HCT116 (cell line): ENCODE results near the gene VCAN. TPM values are rescaled to one million over a fixed set of nuclear protein-coding genes. Genes with fewer than 3 reads are reported as not detected.

Experiments
- ATAC-seq: fragments of 200-7000 bp; cut with Tn5 transposase; 2 replicates; pipeline ENCODE4 v1.9.1; 2020; ENCODE audit warnings: mild to moderate bottlenecking, moderate library complexity
- BruUV-seq: library from RNA; stranded (reverse); fragments of 400-500 nt; replicated peaks from 2 replicates; lab custom pipeline; 2021; lab: Mats Ljungman, UMichigan
- CTCF ChIA-PET: fragments of 300-600 bp; sonication (Branson Sonifier 250); formaldehyde crosslinking; loops from one replicate; lab custom pipeline; 2021; ENCODE audit warnings: antibody characterized with exemption; lab: Charles Lee
- POLR2A ChIA-PET: fragments of 300-600, 350-600 bp; sonication (Branson Sonifier 250); formaldehyde crosslinking; loops from one replicate; lab custom pipeline; 2021; ENCODE audit warnings: antibody characterized with exemption; lab: Charles Lee
- RAD21 ChIA-PET, 2 experiments: fragments of 300-600 bp; sonication (Branson Sonifier 250); formaldehyde crosslinking; loops; one replicate each; lab custom pipeline; 2023; ENCODE audit warnings: low total read pairs in 2 of 2; ENCODE audit not compliant: uncharacterized antibody in 2 of 2, unreplicated experiment in 2 of 2, low non-redundant PET in 1 of 2; lab: Charles Lee
- DNase-seq: peaks from one replicate; pipeline ENCODE4 v3.0.0-alpha.2; 2010; ENCODE audit warnings: low read depth, low spot score
- H2AFZ ChIP-seq: fragments of 200-600 bp; shearing (Covaris generic), sonication (generic); 2 replicates; pipeline ENCODE4 v1.6.1; 2017; ENCODE audit warnings: low read depth, mixed run types, mixed read lengths, antibody characterized with exemption, low read length; ENCODE audit not compliant: poor library complexity, severe bottlenecking
- H3K27ac ChIP-seq: 2 replicates; pipeline ENCODE4 v1.5.1; 2012; ENCODE audit warnings: low read depth, low read length
- H3K27me3 ChIP-seq: fragments of 200-600 bp; sonication (generic); 2 replicates; pipeline ENCODE4 v1.6.1; 2016; ENCODE audit warnings: mixed run types, low read length, mixed read lengths; ENCODE audit not compliant: insufficient read depth
- H3K36me3 ChIP-seq, 2 experiments: fragments of 200-500 bp in 1 of 2; fragments of 200-600 bp in 1 of 2; sonication (Bioruptor generic) in 1 of 2; sonication (generic) in 1 of 2; 2 replicates each; pipeline versions ENCODE4 v1.5.1 to v1.6.1; 2014 to 2016; ENCODE audit warnings: low read length in 2 of 2, inconsistent platforms in 1 of 2, mixed read lengths in 1 of 2, mixed run types in 1 of 2; ENCODE audit not compliant: insufficient read depth in 2 of 2, control insufficient read depth in 1 of 2
- H3K4me1 ChIP-seq, 2 experiments: fragments of 200-600 bp in 1 of 2; sonication (generic) in 1 of 2; 2 replicates each; pipeline versions ENCODE4 v1.5.1 to v1.6.1; 2012 to 2017; ENCODE audit warnings: low read length in 2 of 2, inconsistent platforms in 1 of 2, mild to moderate bottlenecking in 1 of 2, mixed read lengths in 1 of 2, mixed run types in 1 of 2, moderate library complexity in 1 of 2; ENCODE audit not compliant: insufficient read depth in 2 of 2, control insufficient read depth in 1 of 2
- H3K4me2 ChIP-seq: fragments of 200-600 bp; sonication (generic); 2 replicates; pipeline ENCODE4 v1.6.1; 2017; ENCODE audit warnings: mixed run types, low read length, mixed read lengths
- H3K4me3 ChIP-seq, 2 experiments: fragments of 200-600 bp in 1 of 2; sonication (generic) in 1 of 2; replicated peaks in 1 of 2; 2 replicates each; pipeline ENCODE4 v1.5.1; 2011 to 2016; ENCODE audit warnings: low read length in 2 of 2, control low read depth in 1 of 2, low read depth in 1 of 2, mild to moderate bottlenecking in 1 of 2, mixed read lengths in 1 of 2, mixed run types in 1 of 2
- H3K79me2 ChIP-seq: fragments of 200-600 bp; sonication (generic); 2 replicates; pipeline ENCODE4 v1.6.1; 2017; ENCODE audit warnings: mild to moderate bottlenecking, mixed run types, low read length, moderate library complexity, mixed read lengths; ENCODE audit not compliant: insufficient read depth
- H3K9ac ChIP-seq: fragments of 200-600 bp; sonication (generic); 2 replicates; pipeline ENCODE4 v1.6.1; 2016; ENCODE audit warnings: low read length, mixed read lengths
- H3K9me2 ChIP-seq: fragments of 200-600 bp; sonication (generic), shearing (Covaris generic); 2 replicates; pipeline ENCODE4 v1.6.1; 2017; ENCODE audit warnings: mixed run types, mild to moderate bottlenecking, moderate library complexity; ENCODE audit not compliant: insufficient read depth
- H3K9me3 ChIP-seq, 2 experiments: fragments of 200-500 bp in 1 of 2; fragments of 200-600 bp in 1 of 2; sonication (Bioruptor generic) in 1 of 2; sonication (generic) in 1 of 2; 2 replicates each; pipeline ENCODE4 v1.6.1; 2014 to 2017; ENCODE audit warnings: low read length in 2 of 2, mixed read lengths in 2 of 2, inconsistent platforms in 1 of 2, low read depth in 1 of 2, mild to moderate bottlenecking in 1 of 2, mixed run types in 1 of 2, moderate library complexity in 1 of 2; ENCODE audit not compliant: control insufficient read depth in 1 of 2, insufficient read depth in 1 of 2
- H4K20me1 ChIP-seq: fragments of 200-600 bp; sonication (generic), shearing (Covaris generic); 2 replicates; pipeline ENCODE4 v1.6.1; 2017; ENCODE audit warnings: mixed run types, mild to moderate bottlenecking, moderate library complexity; ENCODE audit not compliant: insufficient read depth
- ATF3 ChIP-seq: IDR thresholded peaks from 2 replicates; pipeline ENCODE4 v1.6.1; 2012
- CBX3 ChIP-seq: IDR thresholded peaks from 2 replicates; pipeline ENCODE4 v1.6.1; 2012; ENCODE audit warnings: low read depth
- CTCF ChIP-seq, 3 experiments: fragments of 200-600 bp in 1 of 3; sonication (generic) in 1 of 3; IDR thresholded peaks in 2 of 3; conservative IDR thresholded peaks in 1 of 3; 2 replicates each; pipeline ENCODE4 v1.5.1; 2012 to 2017; ENCODE audit warnings: low read depth in 2 of 3, low read length in 2 of 3, antibody characterized with exemption in 1 of 3, borderline replicate concordance in 1 of 3, control low read depth in 1 of 3, mild to moderate bottlenecking in 1 of 3, mixed read lengths in 1 of 3, mixed run types in 1 of 3, moderate library complexity in 1 of 3; ENCODE audit not compliant: insufficient read depth in 1 of 3
- ELF1 ChIP-seq: IDR thresholded peaks from 2 replicates; pipeline ENCODE4 v1.6.1; 2012; ENCODE audit warnings: low read depth, borderline replicate concordance
- SIN3A ChIP-seq: IDR thresholded peaks from 2 replicates; pipeline ENCODE4 v1.6.1; 2012; ENCODE audit warnings: low read depth
- ZFX ChIP-seq: fragments of 450-650 bp; IDR thresholded peaks from 2 replicates; pipeline ENCODE4 v1.6.1; 2017
- intact Hi-C: fragments of 100-400 bp; cut with micrococcal nuclease; formaldehyde crosslinking; loops from 2 replicates; pipeline ENCODE4 v1.10.0; 2022
- total RNA-seq: library from RNA; stranded (reverse); gene quantifications from one replicate; pipeline ENCODE4 v1.2.1, GENCODE V29; 2021; ENCODE audit not compliant: unreplicated experiment

VCAN gene
- total RNA-seq, 1 experiment from 2014 or later: 49.9 TPM

DNA sequence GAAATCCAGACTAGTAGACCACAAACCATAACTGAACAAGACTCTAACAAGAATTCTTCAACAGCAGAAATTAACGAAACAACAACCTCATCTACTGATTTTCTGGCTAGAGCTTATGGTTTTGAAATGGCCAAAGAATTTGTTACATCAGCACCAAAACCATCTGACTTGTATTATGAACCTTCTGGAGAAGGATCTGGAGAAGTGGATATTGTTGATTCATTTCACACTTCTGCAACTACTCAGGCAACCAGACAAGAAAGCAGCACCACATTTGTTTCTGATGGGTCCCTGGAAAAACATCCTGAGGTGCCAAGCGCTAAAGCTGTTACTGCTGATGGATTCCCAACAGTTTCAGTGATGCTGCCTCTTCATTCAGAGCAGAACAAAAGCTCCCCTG is 68.6 kb downstream of the VCAN start:
- Histone ChIP-seq H2AFZ (no peak overlapping the region), H3K9me2 (no peaks in the 10 kb centered on the region), H3K9me3 (no peaks in the 10 kb centered on the region), H3K27me3 (no peaks in the 10 kb centered on the region), H3K4me2 (no peak overlapping the region), H3K4me3 (no peak overlapping the region), H3K36me3 (no peaks in the 10 kb centered on the region), H3K4me1 (no peaks in the 10 kb centered on the region), H3K79me2 (no peaks in the 10 kb centered on the region; the same call in 1 of the 2 replicates), H3K9ac (no peak overlapping the region), H4K20me1 (no peaks in the 10 kb centered on the region), H3K27ac (no peak overlapping the region)
- intact Hi-C loops: no loop called here
- ATAC-seq: no peak
- RAD21 ChIA-PET: no interaction called here
- no peak for DNase-seq
- POLR2A ChIA-PET: no interaction called here
- CTCF ChIA-PET: no interaction called here
- BruUV-seq: no TSS peak
- TF ChIP-seq ELF1 (no peak), ZFX (no peak), CBX3 (no peak), ATF3 (no peak)

DNA sequence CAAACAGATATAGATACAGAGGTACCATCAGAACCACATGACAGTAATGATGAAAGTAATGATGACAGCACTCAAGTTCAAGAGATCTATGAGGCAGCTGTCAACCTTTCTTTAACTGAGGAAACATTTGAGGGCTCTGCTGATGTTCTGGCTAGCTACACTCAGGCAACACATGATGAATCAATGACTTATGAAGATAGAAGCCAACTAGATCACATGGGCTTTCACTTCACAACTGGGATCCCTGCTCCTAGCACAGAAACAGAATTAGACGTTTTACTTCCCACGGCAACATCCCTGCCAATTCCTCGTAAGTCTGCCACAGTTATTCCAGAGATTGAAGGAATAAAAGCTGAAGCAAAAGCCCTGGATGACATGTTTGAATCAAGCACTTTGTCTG is 69.2 kb downstream of the VCAN start:
- no peak overlapping the region for H3K4me3 ChIP-seq
- CTCF ChIA-PET: no interaction called here
- no peak for DNase-seq
- no peaks in the 10 kb centered on the region; the same call in 1 of the 2 replicates for H3K79me2 ChIP-seq
- H3K36me3 ChIP-seq: no peaks in the 10 kb centered on the region
- intact Hi-C loops: no loop called here
- no peaks in the 10 kb centered on the region for H3K27me3 ChIP-seq
- ATAC-seq: no peak
- H3K4me2 ChIP-seq: no peak overlapping the region
- no peak for TF ChIP-seq SIN3A
- no peak for TF ChIP-seq CTCF (IDR thresholded peaks at IDR 0.05 in 2 of 3, conservative IDR thresholded peaks at IDR 0.05 in 1 of 3; ENCODE audit: borderline replicate concordance in 1 of 3, insufficient read depth in 1 of 3, low read depth in 2 of 3, low read length in 2 of 3)
- POLR2A ChIA-PET: no interaction called here
- no peak overlapping the region for H2AFZ ChIP-seq
- TSS peak; percentile 6 for BruUV-seq
- H4K20me1 ChIP-seq: no peaks in the 10 kb centered on the region
- H3K4me1 ChIP-seq: no peaks in the 10 kb centered on the region
- H3K9me3 ChIP-seq: no peaks in the 10 kb centered on the region
- no peak overlapping the region for H3K27ac ChIP-seq
- H3K9ac ChIP-seq: no peak overlapping the region
- H3K9me2 ChIP-seq: no peaks in the 10 kb centered on the region
- RAD21 ChIA-PET: no interaction called here
